Activated naive CD4-positive, alpha-beta T cell treated with anti-CD3 and anti-CD28 coated beads, Interleukin-2, amount 10 ng/mL, durations not matched to agents 5 hours and 36 hours (primary cell): Measurements from ENCODE around the gene FGF7. TPM values are rescaled to one million over a fixed set of nuclear protein-coding genes. Genes with fewer than 3 reads are reported as not detected.

Experiments
- total RNA-seq, 2 experiments: library from RNA; stranded (reverse); gene quantifications; one replicate each; pipeline ENCODE4 v1.2.3, GENCODE V29; 2021

The FGF7 gene, protein sequence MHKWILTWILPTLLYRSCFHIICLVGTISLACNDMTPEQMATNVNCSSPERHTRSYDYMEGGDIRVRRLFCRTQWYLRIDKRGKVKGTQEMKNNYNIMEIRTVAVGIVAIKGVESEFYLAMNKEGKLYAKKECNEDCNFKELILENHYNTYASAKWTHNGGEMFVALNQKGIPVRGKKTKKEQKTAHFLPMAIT
- total RNA-seq, result not detected

DNA sequence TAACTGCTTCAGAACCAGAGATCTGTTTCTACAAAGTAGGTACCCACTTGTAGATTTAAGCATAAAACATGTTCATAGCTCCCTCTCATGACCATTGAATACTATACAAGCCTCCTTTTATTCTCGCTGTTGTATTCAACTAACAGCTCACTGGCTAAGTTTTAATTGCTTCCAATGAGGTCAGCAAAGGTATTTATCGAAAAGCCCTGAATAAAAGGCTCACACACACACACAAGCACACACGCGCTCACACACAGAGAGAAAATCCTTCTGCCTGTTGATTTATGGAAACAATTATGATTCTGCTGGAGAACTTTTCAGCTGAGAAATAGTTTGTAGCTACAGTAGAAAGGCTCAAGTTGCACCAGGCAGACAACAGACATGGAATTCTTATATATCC lies at the start of gene FGF7:
FGF7 (plus strand) TSS at position 222 of the 400 bp plus-strand sequence. CDS start 1,056 bp downstream, outside the sequence.

Other genes with a start within 250 kb of the FGF7 start
- 1 to 10 TPM; 1.8 to 2.8 TPM for gene FAM227B, start 197.6 kb downstream of the FGF7 start, total RNA-seq
- gene DTWD1, start 197.8 kb downstream of the FGF7 start, total RNA-seq, result 10 to 100 TPM; 16.1 to 16.2 TPM